Ishikawa (cell line): Measurements from ENCODE around the gene GRIK1.

Source experiments
- CEBPB ChIP-seq: IDR thresholded peaks from 2 replicates; pipeline ENCODE4 v1.6.1; 2012
- YY1 ChIP-seq: IDR thresholded peaks from 2 replicates; pipeline ENCODE4 v1.6.1; 2012; ENCODE audit warnings: low read depth

DNA sequence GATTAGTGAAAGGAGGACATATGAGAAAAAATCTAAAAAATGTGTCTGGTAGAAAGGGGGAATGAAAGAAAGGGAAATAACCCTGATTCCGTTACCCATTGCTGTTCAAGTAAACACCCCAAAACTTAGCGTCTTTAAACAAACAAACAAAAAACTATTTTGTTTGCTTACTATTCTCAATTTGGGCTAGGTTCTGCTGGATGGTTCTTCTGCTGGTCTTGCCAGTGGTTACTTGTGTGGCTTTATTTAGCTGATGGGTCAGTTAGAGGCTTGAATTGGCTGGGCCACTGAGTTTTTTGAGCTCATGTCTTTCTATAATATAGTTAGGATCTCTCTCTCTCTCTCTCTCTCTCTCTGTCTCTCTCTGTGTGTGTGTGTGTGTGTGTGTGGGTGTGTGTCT, 112.1 kb downstream of the GRIK1 start:
- TF ChIP-seq YY1: no peak
- TF ChIP-seq CEBPB: no peak
